NCI-H446 (cell line): ENCODE measurements around the gene MYO16.
"Not testable (repeated sequence)": the region's sequence is repeated elsewhere in the genome, so short reads cannot be mapped to it uniquely, and the experiment has no call there.

Experiments used
- DNase-seq, 2 experiments: peaks; one replicate each; lab custom pipeline; 2025; lab: John Stamatoyannopoulos, UW

Gene MYO16

DNA sequence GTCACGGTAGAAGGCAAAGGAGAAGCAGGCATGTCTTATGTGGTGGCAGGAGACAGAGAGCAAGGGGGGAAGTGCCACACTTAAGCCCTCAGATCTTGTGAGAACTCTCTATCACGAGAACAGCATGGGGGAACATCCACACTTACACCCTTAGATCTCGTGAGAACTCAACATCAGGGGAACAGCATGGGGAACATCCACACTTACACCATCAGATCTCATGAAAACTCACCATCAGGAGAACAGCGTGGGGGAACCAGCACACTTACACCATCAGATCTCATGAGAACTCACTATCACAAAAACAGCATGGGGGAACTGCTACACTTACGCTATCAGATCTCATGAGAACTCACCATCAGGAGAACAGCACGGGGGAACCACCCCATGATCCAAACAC, 445.0 kb downstream of the MYO16 start:
- DNase-seq = no peak

DNA sequence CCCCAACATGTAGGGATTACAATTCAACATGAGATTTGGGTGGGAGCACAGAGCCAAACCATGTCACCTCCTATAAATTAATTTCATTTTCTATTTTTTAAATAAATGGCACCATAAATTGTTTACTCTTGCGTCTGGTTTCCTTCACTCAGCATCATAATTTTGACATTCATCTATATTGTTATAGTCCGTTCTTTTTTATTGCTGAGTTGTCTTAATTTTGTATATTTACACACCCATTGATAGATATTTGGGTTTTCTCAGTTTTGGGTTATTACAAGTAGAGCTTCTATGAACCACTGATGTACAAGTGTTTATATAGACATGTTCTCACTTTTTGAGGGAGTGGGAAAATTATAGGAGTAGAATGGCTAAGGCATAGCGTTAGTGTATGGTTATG, 445.4 kb downstream of the MYO16 start:
- no peak for DNase-seq

DNA sequence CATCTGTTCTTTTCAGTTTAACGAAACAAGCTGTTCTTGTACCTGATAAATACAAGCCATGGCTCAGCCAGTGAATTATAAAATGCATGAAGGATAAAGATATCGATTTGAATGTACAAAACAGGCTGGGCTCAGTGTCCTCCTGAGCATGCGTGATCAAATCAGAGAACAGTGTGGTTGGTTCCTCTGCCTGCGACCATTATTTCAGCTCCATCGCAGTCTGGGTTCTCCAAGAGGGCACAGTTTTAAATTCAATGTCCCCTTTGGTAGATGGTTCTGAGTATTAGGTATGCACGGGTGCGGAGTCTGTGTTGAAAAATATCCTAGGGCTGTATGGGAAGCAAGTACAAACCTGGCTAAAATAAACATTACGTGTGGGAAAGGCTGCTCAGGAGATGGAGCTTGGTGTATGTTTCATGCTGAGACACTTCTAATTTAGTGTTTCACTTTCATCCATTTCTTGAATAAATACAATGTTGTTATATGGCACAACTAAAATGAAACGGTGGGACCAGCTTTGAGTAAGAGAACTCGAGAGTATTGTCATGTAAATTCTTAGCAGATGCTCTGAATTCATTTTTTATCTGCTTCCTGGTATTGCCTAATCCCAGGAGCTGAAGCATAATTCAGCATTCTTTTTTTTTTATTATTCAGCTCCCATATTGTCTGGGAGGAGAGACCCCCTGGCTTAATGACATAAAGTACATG, 458.7 kb downstream of the MYO16 start:
- DNase-seq = no peak

DNA sequence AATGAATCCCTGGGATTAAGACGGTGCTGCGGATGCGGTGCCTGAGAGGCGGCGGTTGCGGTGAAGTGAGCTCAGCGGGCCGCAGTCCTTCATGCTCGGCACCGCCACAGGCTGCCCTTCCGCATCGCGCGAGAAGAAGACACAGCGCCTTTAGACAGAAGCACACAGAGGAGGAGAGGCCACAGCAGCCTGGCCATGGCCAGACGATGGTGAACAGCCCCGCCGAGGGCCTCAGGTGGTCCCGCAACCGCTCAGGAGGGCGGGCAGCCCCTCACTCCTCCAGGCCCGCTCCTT, 459.2 kb downstream of the MYO16 start:
- no peak for DNase-seq

DNA sequence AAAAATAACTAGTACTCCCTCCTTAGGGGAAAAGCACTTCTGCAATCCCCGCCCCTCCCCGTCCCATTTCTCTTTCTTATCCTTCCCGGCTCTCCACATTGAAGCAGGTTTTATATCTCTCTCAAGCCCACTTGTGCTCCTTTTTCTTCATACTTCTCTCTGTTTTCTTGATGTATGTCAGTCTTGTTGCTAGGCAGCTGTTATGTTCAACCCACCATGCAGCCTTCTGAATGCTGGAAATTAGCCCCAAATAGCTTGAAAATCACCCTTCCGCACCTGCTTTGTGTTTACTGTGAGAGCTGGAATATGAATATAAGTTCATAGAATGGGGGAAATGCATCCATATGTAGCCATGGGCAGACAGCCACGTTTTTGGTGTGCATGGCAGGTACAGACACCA, 461.4 kb downstream of the MYO16 start:
- DNase-seq = no peak

DNA sequence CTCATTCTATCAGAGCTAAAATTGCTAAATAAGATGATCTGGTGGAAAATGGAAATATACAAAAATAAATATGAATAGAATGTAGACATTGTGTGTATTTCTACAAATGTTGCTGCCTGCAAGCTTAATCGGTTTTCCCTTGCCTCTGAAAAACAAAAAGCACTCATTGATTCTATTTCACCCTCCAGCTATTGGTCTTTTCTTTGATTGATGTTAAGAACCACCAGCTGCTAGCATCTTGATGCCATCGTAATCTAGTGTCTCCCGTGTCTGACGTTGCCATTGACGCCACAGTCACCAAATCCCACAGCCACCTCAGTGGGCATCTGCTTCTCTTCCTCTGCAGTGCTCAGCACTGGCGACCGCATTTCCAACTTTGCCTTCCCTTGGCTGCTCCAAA, 461.8 kb downstream of the MYO16 start:
- DNase-seq = no peak

DNA sequence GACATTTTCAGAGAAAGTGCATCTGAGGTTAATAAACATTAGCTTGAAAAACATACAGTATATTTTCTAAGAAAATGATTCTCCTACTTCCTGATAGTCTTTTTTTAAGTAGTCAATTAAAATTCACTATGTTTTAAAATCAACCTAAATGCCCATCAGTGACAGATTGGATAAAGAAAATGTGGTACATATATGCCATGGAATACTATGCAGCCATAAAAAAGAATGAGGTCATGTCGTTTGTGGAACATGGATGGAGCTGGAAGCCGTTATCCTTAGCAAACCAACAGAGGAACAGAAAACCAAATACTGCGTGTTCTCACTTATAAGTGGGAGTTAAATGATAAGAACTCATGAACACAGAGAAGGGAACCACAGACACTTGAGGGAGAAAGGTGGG, 462.8 kb downstream of the MYO16 start:
- not testable (repeated sequence) for DNase-seq

DNA sequence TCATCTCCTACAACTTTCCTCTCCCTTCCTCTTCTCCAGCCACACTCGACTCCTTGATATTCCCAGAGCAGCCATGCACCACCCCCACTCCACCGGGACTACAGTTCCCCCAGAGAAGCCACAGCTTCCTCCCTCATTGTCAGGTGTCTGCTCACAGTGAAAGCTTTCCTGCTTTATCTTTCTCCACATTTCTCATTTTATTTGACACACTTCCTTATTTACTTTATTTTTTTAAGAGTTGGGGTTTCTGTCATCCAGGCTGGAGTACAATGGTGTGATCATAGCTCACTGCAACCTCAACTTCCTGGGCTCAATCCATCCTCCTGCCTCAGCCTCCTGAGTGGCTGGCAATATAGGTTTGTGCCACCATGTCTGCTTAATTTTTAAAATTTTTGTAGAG, 464.6 kb downstream of the MYO16 start:
- no peak for DNase-seq

DNA sequence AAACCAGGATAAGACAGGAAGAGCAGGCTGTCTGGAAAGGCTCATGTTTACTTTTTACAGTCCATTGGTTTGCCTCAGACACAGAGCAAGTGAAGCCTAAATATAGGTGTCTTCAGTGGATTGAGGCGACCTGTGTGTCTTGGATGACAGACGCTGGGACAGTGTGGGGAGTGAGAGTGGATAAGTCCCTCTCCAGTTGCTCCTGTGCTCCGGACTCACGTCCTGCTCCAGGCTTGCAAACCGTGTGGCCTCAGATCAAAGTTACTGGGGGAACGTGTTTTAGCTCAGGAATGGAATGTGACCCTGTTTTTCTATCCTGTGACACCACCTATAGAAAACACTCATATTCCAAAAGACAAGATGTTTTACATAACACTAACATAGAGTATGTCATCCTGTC, 465.7 kb downstream of the MYO16 start:
- no peak for DNase-seq

DNA sequence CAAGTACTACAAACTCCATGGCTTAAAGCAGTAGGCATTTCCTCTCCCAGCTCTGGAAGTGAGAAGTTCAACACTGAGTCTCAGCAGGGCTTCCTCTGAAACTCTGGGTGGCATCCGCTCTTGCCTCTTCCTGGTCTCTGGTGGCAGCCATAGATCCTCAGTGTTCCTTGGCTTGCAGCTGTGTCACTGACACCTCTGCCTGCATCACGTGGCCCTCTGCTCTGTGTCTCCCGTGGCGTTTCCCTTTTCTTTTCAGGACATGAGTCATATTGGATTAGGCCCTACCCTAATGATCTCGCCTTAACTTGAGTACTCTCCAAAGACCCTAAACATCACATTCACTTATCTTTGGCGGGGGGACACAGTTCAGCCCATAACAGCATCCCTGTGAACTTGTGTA, 466.7 kb downstream of the MYO16 start:
- DNase-seq = no peak

DNA sequence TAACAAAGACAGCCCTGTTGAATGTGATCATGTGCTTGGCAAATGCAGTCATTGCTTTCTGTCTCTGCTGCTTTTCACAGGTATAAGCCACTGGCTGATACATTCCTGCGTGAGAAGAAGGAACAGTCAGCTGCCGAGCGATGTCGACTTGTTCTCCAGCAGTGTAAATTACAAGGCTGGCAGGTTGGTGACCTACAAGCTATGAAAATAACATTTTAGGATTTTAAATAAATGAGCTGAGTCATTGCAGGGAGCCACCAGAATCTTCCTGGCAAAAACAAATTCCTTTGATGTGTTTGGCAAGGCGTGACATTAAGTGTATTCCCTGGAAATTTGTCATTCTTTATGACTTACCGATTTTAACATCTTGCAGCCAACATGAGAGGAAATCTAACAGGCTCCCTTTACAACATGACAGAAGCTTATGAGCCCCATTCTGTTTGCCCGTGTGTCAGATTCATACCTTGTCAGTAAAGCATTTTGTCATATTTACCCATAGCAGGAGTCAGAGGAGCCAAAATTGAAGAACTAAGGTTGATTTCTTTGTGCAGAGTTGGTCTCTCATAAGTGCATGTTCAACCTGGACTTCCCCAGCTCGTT, 471.4 kb downstream of the MYO16 start:
- DNase-seq = no peak

DNA sequence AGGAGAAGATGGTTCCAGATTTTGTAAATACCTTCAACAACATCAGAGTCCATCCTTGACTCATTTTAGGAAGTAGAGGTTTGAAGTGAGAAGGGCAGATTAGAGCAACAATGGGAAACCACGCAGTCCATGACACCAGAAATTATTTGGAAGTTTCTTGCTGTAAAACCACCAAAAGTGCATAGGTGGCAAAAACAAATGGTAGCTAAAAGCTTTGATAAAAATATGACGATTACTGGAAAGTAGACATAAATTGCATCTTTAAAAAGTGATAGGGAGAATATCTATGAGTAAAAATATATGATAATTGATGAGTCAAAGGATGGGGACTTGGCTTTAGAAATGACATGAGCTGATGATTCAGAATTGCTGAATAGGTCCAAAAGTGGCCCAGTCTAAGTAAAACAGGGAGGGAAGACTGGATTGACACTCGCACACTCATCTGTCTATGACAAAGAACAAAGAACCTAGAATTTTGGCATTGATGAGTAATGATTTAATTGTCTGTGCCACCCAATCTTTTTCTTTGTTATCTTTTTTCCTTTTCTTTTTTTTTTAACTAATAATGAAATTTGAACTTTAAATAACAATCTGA, 472.2 kb downstream of the MYO16 start:
- DNase-seq = no peak

DNA sequence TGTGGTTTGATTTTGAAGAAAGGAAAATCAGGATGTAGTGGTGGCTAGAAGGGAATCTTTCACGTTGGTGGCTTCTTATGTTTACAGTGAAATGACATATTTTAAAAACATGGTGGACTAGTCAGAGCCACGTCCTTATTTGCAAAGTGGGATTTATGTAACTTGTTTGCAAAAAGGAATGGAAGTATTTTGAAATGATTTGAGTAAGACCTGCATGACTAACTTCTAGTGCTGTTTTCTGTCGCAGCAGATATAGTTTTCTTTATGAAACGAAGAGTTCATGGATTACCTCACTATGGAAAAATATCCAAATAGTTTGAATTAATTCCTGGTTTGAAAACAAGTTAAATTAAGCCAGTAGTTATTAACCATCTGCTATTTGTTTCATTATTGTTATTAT, 476.5 kb downstream of the MYO16 start:
- DNase-seq = no peak

DNA sequence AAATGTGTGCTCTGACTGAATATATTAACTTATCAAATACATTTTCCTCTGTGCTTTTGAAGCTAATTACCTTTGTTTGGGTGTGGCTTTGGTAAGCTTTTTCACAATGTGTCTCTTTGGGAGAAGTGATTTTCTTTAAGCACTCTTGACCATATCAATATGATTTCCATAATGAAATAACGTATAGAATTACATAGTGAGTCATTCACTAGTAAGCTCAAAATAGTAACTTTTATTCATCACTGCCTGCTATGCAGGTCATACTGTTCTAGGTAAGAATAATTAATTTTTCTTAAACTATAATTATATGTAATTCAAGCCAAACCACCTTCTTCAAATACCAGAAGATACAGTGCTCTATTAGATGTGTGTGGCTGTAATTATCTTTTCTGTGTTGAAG, 480.7 kb downstream of the MYO16 start:
- no peak for DNase-seq

DNA sequence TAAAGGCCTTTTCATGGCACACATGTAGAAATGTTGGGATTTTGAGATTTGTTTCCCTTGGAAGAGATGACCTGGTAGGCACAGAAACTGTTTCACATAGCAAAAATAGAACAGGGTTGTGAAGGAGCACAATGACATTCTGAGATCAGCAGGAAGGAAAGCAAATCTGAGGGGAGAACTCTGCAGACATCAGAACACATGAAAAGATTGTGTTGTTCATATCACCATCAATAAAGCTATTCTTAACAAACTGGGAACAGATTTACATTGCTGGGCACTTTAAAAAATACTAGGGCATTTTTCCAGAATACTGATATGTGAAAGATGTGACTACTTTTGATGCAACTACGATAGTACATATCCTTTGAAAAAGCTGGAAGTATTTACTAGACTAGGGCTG, 481.7 kb downstream of the MYO16 start:
- DNase-seq = no peak

DNA sequence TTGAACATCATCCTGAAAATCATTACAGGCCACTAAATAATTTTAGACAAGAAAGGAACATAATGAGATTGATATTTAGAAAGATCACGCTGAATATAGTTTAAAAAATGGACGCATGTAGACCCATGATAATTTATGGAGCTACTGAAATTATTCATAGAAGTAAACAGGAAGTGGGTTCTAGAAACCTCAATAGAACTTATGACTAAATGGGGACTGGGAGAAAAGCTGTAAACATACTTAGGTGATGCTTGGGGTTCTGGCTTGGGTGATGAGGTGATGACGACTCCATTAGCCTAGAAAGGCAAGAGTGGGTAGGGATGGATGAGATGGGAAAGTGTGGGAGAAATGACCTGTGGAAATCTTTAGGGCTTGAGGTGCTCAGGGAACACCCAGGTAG, 484.0 kb downstream of the MYO16 start:
- no peak for DNase-seq

DNA sequence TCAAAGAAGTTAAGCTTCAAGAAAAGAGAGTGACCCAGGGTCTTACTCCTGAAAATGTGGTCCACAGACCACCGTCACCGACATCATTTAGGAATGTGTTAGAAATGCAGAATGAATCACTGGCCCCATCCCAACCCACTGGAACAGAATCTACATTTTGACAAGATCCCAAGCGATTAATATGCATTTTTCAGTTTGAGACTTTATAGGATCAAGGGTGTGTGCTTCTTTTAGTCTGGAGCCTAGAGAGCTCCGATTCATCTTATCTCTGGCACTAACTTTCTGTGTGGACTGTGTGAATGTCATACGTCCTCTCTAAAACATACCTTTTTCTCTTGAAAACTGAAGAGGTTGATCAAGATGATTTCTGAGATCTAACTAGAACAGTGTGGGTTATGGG, 484.8 kb downstream of the MYO16 start:
- DNase-seq = no peak

DNA sequence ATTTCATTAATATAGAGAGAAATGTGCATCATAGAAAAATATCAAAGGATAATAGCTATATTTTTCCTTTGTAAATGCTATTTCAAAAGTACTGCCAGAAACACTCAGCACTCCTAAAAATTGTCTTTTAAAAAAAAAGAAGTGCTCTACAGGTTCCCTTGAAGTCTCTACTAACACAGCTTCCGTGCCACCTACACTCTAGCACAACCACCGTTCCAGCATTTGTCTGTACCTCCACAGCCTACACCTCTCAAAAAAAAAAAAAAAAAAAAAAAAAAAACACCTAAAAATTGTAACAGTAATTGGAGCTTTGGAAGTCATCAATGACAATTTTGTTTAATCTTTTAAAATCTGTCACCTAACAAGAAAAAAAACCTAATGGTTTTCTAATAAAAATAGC, 485.6 kb downstream of the MYO16 start:
- DNase-seq = no peak

DNA sequence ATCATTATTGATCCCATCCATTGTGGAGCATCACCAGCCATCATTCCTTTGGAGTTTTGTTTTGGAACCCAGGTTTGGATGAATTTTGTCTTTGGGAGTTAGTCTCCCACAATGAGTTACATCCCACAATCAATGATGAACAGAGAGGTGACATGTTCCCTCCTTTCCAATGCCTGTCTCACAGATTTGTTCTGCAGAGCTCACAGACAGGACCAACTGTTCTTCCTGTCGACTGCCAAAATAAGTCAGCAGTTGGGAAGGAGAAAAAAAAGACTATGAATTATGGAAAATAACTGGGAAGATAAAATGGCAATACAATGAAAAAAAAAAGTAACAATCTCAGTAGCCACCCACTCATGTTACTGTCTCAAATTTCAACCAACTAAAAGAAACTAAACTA, 489.1 kb downstream of the MYO16 start:
- no peak for DNase-seq

DNA sequence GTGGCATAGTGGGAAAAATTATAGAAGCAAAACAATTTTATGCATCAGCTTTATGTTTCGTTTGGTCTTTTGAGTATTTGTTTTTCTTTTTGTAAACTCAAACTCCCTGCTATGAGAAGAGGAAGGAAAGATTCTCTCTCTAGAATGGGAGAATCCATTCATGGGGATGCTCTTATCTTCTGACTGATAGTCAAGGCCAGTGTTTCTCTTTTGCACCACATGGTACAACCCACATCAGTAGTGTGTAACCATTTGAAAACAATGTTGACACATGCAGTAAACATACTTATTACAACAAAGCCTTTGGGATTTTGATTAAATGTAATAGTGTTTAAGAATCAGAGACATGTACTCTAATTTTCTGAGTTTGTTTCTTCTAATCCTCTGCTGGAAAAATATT, 490.5 kb downstream of the MYO16 start:
- DNase-seq = no peak

DNA sequence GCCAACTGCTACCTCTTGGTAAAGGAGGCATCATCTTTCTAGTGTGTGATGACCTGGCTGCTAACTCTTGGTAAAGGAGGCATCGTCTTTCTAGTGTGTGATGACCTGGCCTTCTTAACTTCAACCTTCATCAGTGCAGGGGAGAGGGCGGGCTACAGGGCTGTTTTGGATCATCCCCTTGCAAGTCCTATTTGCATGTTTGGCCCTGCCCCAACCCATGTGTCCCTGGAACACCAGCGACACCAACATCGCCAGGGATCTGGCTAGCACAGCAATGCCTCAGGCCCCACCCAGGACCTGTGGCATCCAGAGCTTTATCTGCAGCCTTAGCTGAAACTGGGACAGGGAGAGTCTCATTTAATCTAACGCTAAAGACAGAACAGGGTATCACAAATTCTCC, 492.4 kb downstream of the MYO16 start:
- DNase-seq = no peak

DNA sequence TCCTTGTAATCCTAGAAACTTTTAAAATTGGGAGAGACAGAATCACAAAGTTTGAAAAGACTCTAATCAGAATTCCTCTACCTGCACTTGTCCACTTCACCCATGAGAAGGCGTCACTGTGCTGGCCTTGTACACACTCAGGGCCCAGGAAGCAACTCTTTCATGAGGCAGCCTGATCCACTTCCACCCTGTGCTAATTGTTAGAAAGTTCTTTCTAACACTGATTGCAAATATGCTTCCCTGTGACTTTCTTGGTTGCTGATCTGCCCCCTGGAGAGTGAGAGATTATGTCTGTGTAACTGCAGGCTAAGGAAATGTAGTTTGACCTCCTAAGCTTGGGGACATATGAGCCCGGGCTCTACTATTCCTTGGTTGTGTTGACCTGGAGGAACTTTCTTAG, 494.6 kb downstream of the MYO16 start:
- no peak for DNase-seq

DNA sequence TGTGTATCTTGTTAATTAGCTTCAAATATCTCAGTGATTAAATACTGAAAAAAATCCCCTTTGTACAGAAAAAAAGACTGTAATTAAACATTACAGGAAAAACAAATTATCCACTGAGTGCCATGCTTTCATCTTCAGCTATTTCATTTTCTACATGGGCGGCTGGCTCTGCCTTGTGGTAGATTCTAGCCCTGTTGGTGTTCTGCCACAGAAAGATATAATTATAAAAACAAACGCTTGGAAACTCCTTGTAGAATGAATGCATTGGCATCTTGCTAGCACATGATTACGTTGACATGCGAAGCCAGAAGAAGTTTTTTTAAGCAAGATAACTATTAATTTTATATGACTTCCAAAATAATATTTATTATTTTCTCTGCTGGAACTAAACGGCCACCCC, 496.8 kb downstream of the MYO16 start:
- DNase-seq = no peak
